DND-41 (cell line): Measurements from ENCODE around the gene SLC25A14.

Experiments
- CTCF ChIP-seq: IDR thresholded peaks from 2 replicates; pipeline ENCODE4 v1.5.1; 2012; ENCODE audit warnings: borderline replicate concordance, low read length, moderate library complexity, mild to moderate bottlenecking; ENCODE audit not compliant: poor library complexity, severe bottlenecking; ENCODE audit errors: extremely low read depth
- EZH2 ChIP-seq: IDR thresholded peaks from 3 replicates; pipeline ENCODE4 v1.6.1; 2012; ENCODE audit warnings: borderline replicate concordance, low read depth, mild to moderate bottlenecking, moderate library complexity, low read length, inconsistent platforms; ENCODE audit not compliant: severe bottlenecking

GRCh38 chrX:130351567-130351966 lies 11.8 kb downstream of the SLC25A14 start:
- no peak for TF ChIP-seq EZH2
- TF ChIP-seq CTCF = no peak
